Gastroesophageal sphincter (tissue), 4 donors: ENCODE data around the gene PNMA6F. TPM values are rescaled to one million over a fixed set of nuclear protein-coding genes. Genes with fewer than 3 reads are reported as not detected.

ENCODE experiments used
- ATAC-seq: fragments of 150-250 bp; one replicate; pipeline ENCODE4 v1.9.1; 2016; ENCODE audit warnings: mild to moderate bottlenecking, moderate library complexity
- H3K27ac ChIP-seq, 4 donors: fragments of 200-600 bp; sonication (generic) in 3 of 4; 1 replicate in 3 of 4; 2 replicates in 1 of 4; pipeline ENCODE4 v1.5.1; 2016 to 2019
- H3K27me3 ChIP-seq: fragments of 200-600 bp; sonication (generic); one replicate; pipeline ENCODE4 v1.5.1; 2019
- H3K36me3 ChIP-seq, 2 donors: fragments of 200-600 bp; sonication (generic); one replicate each; pipeline ENCODE4 v1.5.1; 2019; ENCODE audit warnings: control low read depth in 1 of 2
- H3K4me1 ChIP-seq, 3 donors: fragments of 200-600 bp; sonication (generic); 1 replicate in 2 of 3; 2 replicates in 1 of 3; pipeline ENCODE4 v1.5.1; 2016 to 2019; ENCODE audit warnings: control low read depth in 2 of 3
- H3K4me3 ChIP-seq, 2 donors: fragments of 200-600 bp; sonication (generic); one replicate each; pipeline ENCODE4 v1.5.1; 2019; ENCODE audit warnings: mild to moderate bottlenecking in 1 of 2, moderate library complexity in 1 of 2
- H3K9me3 ChIP-seq, 3 donors: fragments of 200-600 bp; sonication (generic); one replicate each; pipeline ENCODE4 v1.5.1; 2017 to 2019; ENCODE audit warnings: control low read depth in 2 of 3
- EP300 ChIP-seq: sonication (generic); formaldehyde crosslinking; IDR thresholded peaks from one replicate; pipeline ENCODE4 v1.6.1; 2017; ENCODE audit warnings: antibody characterized with exemption, mild to moderate bottlenecking
- POLR2A ChIP-seq, 2 donors: fragments of 450-650 bp; IDR thresholded peaks; one replicate each; pipeline ENCODE4 v1.6.1; 2017; ENCODE audit warnings: antibody characterized with exemption in 2 of 2, mild to moderate bottlenecking in 2 of 2, moderate library complexity in 1 of 2
- POLR2AphosphoS5 ChIP-seq: sonication (generic); formaldehyde crosslinking; IDR thresholded peaks from one replicate; pipeline ENCODE4 v1.6.1; 2017; ENCODE audit warnings: antibody characterized with exemption
- WGBS, 2 donors: methylation state at CpG; one replicate each; pipeline ENCODE4 v1.1.5; 2018; ENCODE audit warnings: low coverage in 1 of 2; 5-methylcytosine and 5-hydroxymethylcytosine counted together
- total RNA-seq, 4 donors: library from RNA; depleted of rRNA; stranded (reverse); fragments of >200 nt; gene quantifications; one replicate each; pipeline ENCODE4 v1.1.0, GENCODE V29; 2016
- TF ChIP-seq, protein P1 (sequence below), 4 experiments: fragments of 200-600 bp in 2 of 4; fragments of 450-650 bp in 2 of 4; sonication (generic) in 1 of 4; IDR thresholded peaks; one replicate each; pipeline ENCODE4 v1.5.1; 2017 to 2019; ENCODE audit warnings: antibody characterized with exemption in 4 of 4, mild to moderate bottlenecking in 2 of 4, moderate library complexity in 2 of 4

PNMA6F gene
- total RNA-seq, 4 donors from 2014 or later, result not detected

DNA sequence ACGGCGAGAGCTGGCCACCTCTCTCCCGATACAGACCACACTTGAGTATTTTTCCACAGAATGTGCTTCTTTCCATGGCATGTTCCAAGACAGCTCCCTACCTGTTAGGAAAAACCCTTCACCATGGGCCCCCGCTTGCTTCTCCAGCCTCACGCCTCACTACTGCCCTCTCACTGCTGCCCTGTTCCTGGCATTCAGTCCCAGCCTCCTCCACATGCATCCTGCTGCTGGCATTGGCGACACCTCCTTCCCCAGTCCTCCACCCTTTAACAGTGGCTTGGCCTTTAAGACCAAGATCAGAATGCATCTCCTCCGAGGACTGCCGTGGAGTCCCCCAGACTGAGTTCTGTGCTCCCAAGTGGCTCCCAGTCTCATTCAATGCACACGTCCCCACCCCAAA is 10.7 kb downstream of the PNMA6F start:
- 59% methylated on average over 4 of the region's 9 CpGs; no CpG with 5 or more reads in 1 of the 2 donors for WGBS, 2 donors

DNA sequence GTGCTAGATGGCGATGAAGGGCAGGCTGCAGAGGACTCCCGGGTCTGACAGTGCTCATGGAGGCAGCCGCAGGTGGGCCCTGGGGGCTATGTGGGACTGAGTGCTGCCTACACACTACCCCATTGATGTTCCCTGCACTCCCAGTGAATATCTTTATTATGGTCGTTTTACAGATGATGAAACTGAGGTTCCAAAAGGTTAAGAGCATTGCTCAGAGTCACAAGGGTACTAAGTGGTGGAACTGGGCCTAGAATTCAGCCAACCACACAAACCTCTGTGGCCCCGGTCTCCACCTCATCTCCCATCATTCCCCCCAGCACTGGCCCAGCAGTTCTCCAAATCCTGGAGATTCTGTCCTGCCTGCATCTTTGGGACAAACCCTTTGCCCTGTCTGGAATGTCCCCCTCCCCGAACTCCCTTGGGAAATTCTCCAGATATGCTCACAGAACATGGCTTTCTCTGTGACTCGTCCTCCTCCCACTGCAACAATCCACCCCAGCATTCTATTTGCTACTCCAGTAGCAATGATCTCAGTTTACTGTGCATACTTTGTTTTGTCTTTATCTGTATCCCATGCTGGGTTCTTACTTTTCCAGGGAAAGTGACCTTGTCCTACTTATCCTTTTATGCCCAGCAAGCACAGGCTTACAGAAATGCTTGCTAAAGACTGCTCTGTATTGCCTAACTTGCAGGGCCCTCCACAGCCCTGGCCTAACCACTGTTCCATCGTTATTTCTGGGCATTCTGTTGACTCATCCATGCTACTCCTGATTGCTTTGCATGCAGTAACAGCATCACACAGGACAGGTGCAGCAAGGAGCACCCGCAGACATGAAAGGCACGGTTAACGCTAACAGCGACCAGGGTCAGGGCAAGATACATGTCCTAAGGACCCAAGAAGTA is 14.0 kb downstream of the PNMA6F start:
- WGBS, 2 donors, result 64 to 65% methylated on average over 3 to 8 of the region's 12 CpGs
- no peaks in the 10 kb centered on the region for H3K36me3 ChIP-seq
- H3K4me3 ChIP-seq, result no peak overlapping the region
- H3K27me3 ChIP-seq, result no peaks in the 10 kb centered on the region
- H3K4me1 ChIP-seq, result no peaks in the 10 kb centered on the region
- ATAC-seq, result no peak
- no peak overlapping the region for H3K27ac ChIP-seq
- TF ChIP-seq, protein P1, sequence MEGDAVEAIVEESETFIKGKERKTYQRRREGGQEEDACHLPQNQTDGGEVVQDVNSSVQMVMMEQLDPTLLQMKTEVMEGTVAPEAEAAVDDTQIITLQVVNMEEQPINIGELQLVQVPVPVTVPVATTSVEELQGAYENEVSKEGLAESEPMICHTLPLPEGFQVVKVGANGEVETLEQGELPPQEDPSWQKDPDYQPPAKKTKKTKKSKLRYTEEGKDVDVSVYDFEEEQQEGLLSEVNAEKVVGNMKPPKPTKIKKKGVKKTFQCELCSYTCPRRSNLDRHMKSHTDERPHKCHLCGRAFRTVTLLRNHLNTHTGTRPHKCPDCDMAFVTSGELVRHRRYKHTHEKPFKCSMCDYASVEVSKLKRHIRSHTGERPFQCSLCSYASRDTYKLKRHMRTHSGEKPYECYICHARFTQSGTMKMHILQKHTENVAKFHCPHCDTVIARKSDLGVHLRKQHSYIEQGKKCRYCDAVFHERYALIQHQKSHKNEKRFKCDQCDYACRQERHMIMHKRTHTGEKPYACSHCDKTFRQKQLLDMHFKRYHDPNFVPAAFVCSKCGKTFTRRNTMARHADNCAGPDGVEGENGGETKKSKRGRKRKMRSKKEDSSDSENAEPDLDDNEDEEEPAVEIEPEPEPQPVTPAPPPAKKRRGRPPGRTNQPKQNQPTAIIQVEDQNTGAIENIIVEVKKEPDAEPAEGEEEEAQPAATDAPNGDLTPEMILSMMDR (IDR thresholded peaks at IDR 0.05), result no peak
- TF ChIP-seq POLR2A (IDR thresholded peaks at IDR 0.05), result no peak
- no peak for TF ChIP-seq POLR2AphosphoS5
- no peak for TF ChIP-seq EP300
- no peaks in the 10 kb centered on the region for H3K9me3 ChIP-seq

More for the DNA sequence above, 10.7 kb downstream of the PNMA6F start:
- ATAC-seq, result no peak
- no peaks in the 10 kb centered on the region for H3K4me1 ChIP-seq
- no peak overlapping the region for H3K4me3 ChIP-seq
- no peaks in the 10 kb centered on the region for H3K9me3 ChIP-seq
- no peak for TF ChIP-seq EP300
- no peak overlapping the region for H3K27ac ChIP-seq
- H3K36me3 ChIP-seq, result no peaks in the 10 kb centered on the region
- no peaks in the 10 kb centered on the region for H3K27me3 ChIP-seq

DNA sequence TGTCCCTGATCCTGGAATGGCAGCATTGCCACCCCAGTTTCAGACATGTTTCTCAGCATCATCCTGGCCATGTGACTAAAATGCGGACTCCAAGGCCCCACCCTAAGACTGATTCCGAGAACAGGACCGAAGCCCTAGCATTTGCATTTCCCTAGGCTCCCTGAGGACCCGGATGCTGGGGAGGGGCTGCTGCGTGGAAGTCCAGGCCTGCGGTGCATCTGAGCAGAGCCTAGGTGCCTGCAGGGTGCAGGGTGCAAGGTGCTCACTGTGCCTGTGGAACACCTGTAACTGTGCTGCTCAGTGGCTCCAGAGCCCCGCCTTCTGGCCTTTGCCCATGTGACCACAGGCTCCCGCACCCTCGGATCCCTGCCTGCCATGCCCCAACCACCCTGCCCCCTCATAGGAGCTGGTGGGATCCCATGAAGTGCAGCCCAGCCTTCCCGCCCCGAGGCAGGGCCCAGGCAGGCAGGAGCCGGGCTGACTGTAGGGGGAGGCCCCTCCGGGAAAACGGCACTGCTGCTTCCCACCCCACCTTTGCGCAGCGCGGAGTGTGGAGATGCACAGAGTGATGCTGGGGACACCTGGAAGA is 14.9 kb downstream of the PNMA6F start:
- no peaks in the 10 kb centered on the region for H3K27me3 ChIP-seq
- H3K4me3 ChIP-seq, result no peak overlapping the region
- H3K4me1 ChIP-seq, result no peaks in the 10 kb centered on the region
- H3K36me3 ChIP-seq, result no peaks in the 10 kb centered on the region
- TF ChIP-seq EP300 (no peak), POLR2AphosphoS5 (no peak), POLR2A (IDR thresholded peaks at IDR 0.05) (no peak)
- TF ChIP-seq, protein P1 (IDR thresholded peaks at IDR 0.05), result no peak
- H3K9me3 ChIP-seq, result no peaks in the 10 kb centered on the region
- no peak for ATAC-seq
- H3K27ac ChIP-seq, result no peak overlapping the region
- WGBS, 2 donors, result 100% methylated on average over 2 of the region's 17 CpGs; no CpG with 5 or more reads in 1 of the 2 donors

DNA sequence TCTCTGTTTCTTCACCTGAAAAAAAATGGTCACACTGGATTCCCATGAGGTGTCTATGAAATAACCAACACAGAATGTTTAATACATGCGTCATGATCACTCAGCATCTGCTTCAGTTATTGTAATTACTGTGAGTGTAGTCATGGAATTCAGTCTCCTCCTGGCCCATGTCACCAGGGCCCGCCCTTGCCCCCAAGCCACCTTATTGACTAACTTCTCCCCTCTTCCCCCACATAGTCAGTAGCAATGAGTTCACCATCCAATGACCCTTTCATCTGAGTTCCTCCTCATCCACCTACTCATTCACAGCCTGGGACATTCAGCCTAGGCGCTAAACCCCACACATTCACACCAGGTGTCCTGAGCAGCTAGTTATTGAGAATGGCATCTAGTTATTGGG is 15.6 kb downstream of the PNMA6F start:
- no peaks in the 10 kb centered on the region for H3K9me3 ChIP-seq
- H3K36me3 ChIP-seq, result no peaks in the 10 kb centered on the region
- TF ChIP-seq POLR2A (IDR thresholded peaks at IDR 0.05) (no peak), POLR2AphosphoS5 (no peak)
- TF ChIP-seq, protein P1 (IDR thresholded peaks at IDR 0.05), result no peak
- H3K4me3 ChIP-seq, result no peak overlapping the region
- H3K27ac ChIP-seq, result no peak overlapping the region
- no peaks in the 10 kb centered on the region for H3K4me1 ChIP-seq
- H3K27me3 ChIP-seq, result no peaks in the 10 kb centered on the region
- ATAC-seq, result no peak
- 86% methylated on average over 1 of the region's 3 CpGs; no CpG with 5 or more reads in 1 of the 2 donors for WGBS, 2 donors

DNA sequence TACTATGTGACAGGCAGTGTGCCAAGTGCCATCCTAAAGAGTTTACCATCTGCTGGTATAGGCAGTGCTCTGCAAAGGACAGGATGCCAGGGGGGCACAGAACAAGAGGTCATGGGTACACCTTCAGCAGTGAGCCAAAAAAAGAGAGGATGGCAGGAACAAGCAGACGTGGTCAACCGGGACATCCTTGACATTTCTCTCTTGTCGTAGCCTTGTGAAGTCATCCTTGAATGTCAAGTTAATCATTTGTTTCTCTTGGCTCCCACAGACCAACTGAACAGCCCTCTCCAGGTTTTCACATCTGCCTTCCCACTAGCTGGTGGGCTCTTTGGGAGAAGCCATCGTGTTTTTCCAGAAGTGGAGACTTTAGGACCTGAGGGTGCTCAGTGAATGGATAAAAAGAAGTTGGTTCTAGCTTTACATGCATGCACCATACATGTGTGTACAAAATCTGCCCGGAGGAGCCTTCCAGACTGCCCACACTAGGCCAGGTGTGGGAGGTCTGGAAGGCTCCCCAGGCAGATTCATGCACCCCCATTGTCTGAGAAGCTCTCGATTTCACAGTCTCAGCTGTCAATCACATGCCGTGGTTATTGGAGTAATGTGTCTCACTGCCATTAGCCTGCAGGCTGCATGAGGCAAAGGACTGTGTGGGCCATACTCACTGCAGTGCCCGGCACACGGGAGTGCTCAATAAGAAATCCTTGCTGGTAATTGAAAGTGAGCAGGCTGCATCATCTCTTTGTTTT is 16.4 kb downstream of the PNMA6F start:
- WGBS, 2 donors, result 68 to 80% methylated on average over 1 to 3 of the region's 9 CpGs
- ATAC-seq, result no peak
- no peak for TF ChIP-seq POLR2A (IDR thresholded peaks at IDR 0.05)
- TF ChIP-seq, protein P1 (IDR thresholded peaks at IDR 0.05), result no peak
- TF ChIP-seq EP300, result no peak
- no peak for TF ChIP-seq POLR2AphosphoS5

More for the DNA sequence above, 16.4 kb downstream of the PNMA6F start:
- no peak overlapping the region for H3K4me3 ChIP-seq
- H3K27me3 ChIP-seq, result no peaks in the 10 kb centered on the region
- H3K4me1 ChIP-seq, result no peaks in the 10 kb centered on the region
- no peaks in the 10 kb centered on the region for H3K9me3 ChIP-seq
- no peaks in the 10 kb centered on the region for H3K36me3 ChIP-seq
- H3K27ac ChIP-seq, result no peak overlapping the region
